Liver (tissue), 3 donors: Measurements from ENCODE around the gene ANKS1A.

Experiments
- ATF3 ChIP-seq: IDR thresholded peaks from 2 replicates; pipeline ENCODE4 v1.6.1; 2016; ENCODE audit warnings: antibody characterized with exemption
- CTCF ChIP-seq: fragments of 150-350 bp; IDR thresholded peaks from 2 replicates; pipeline ENCODE4 v1.5.1; 2017; ENCODE audit warnings: improper control_type of control experiment, low read depth, low read length; ENCODE audit not compliant: missing input control
- FOXA2 ChIP-seq: IDR thresholded peaks from 2 replicates; pipeline ENCODE4 v1.6.1; 2016; ENCODE audit warnings: antibody characterized with exemption
- HNF4G ChIP-seq: IDR thresholded peaks from 2 replicates; pipeline ENCODE4 v1.6.1; 2016; ENCODE audit warnings: antibody characterized with exemption
- MAX ChIP-seq: IDR thresholded peaks from 2 replicates; pipeline ENCODE4 v1.6.1; 2016; ENCODE audit warnings: antibody characterized with exemption
- NR2F2 ChIP-seq: IDR thresholded peaks from 2 replicates; pipeline ENCODE4 v1.6.1; 2016; ENCODE audit warnings: antibody characterized with exemption
- REST ChIP-seq: IDR thresholded peaks from 2 replicates; pipeline ENCODE4 v1.6.1; 2016; ENCODE audit warnings: antibody characterized with exemption, mild to moderate bottlenecking
- SP1 ChIP-seq: IDR thresholded peaks from 2 replicates; pipeline ENCODE4 v1.6.1; 2018; ENCODE audit warnings: antibody characterized with exemption, mild to moderate bottlenecking
- TAF1 ChIP-seq: conservative IDR thresholded peaks from 2 replicates; pipeline ENCODE4 v1.6.1; 2016; ENCODE audit warnings: antibody characterized with exemption, mild to moderate bottlenecking
- YY1 ChIP-seq: IDR thresholded peaks from 2 replicates; pipeline ENCODE4 v1.6.1; 2016; ENCODE audit warnings: antibody characterized with exemption, mild to moderate bottlenecking
- ZBTB33 ChIP-seq: IDR thresholded peaks from 2 replicates; pipeline ENCODE4 v1.6.1; 2016; ENCODE audit warnings: antibody characterized with exemption
- donor health status: healthy.
- donor health status: healthy.

GRCh38 chr6:34852406-34853085 lies 36.5 kb upstream of the ANKS1A start:
- no peak for TF ChIP-seq CTCF
- TF ChIP-seq REST: no peak
- no peak for TF ChIP-seq FOXA2
- no peak for TF ChIP-seq NR2F2
- TF ChIP-seq HNF4G: no peak
- no peak for TF ChIP-seq SP1
- no peak for TF ChIP-seq ATF3
- TF ChIP-seq TAF1: no peak
- no peak for TF ChIP-seq YY1
- no peak for TF ChIP-seq MAX
- no peak for TF ChIP-seq ZBTB33
